Small intestine (tissue), 7 donors: Measurements from ENCODE around the gene LMOD1. TPM values are rescaled to one million over a fixed set of nuclear protein-coding genes. Genes with fewer than 3 reads are reported as not detected.

ENCODE experiments used
- DNase-seq, 2 donors: peaks; one replicate each; pipeline versions ENCODE4 v3.0.0 to v3.0.0-alpha.2; 2013
- FAIRE-seq: peaks from 2 replicates; lab custom pipeline; 2012; peaks lifted over from hg19 to GRCh38; lab: Jason Lieb, UNC
- H3K27ac ChIP-seq, 3 donors: one replicate each; pipeline ENCODE4 v1.5.1; 2013; ENCODE audit warnings: low read length in 2 of 3, mild to moderate bottlenecking in 2 of 3, control low read depth in 1 of 3, inconsistent platforms in 1 of 3, low read depth in 1 of 3, moderate library complexity in 1 of 3
- H3K27me3 ChIP-seq, 3 donors: one replicate each; pipeline ENCODE4 v1.6.1; 2013; ENCODE audit warnings: low read length in 3 of 3, inconsistent platforms in 1 of 3; ENCODE audit not compliant: control insufficient read depth in 3 of 3, insufficient read depth in 3 of 3
- H3K36me3 ChIP-seq, 3 donors: one replicate each; pipeline ENCODE4 v1.6.1; 2013; ENCODE audit warnings: low read length in 3 of 3, inconsistent platforms in 1 of 3, low read depth in 1 of 3, mild to moderate bottlenecking in 1 of 3, moderate library complexity in 1 of 3; ENCODE audit not compliant: control insufficient read depth in 3 of 3, insufficient read depth in 2 of 3
- H3K4me1 ChIP-seq, 3 donors: one replicate each; pipeline ENCODE4 v1.6.1; 2013; ENCODE audit warnings: low read length in 2 of 3, inconsistent platforms in 1 of 3, low read depth in 1 of 3, mild to moderate bottlenecking in 1 of 3, moderate library complexity in 1 of 3; ENCODE audit not compliant: control insufficient read depth in 3 of 3, insufficient read depth in 2 of 3
- H3K4me3 ChIP-seq, 3 donors: one replicate each; pipeline ENCODE4 v1.5.1; 2013; ENCODE audit warnings: low read length in 3 of 3, control low read depth in 1 of 3, inconsistent platforms in 1 of 3, low read depth in 1 of 3, mild to moderate bottlenecking in 1 of 3, moderate library complexity in 1 of 3
- H3K9me3 ChIP-seq, 2 donors: one replicate each; pipeline ENCODE4 v1.6.1; 2013; ENCODE audit warnings: low read depth in 1 of 2, low read length in 1 of 2; ENCODE audit not compliant: control insufficient read depth in 2 of 2, insufficient read depth in 1 of 2
- WGBS, 3 donors: extraction: QIAGEN DNeasy Blood & Tissue Kit; methylation state at CpG; one replicate each; pipeline ENCODE4 v1.1.7; 2013; 5-methylcytosine and 5-hydroxymethylcytosine counted together
- polyA plus RNA-seq, 4 donors: library from polyadenylated mRNA; stranded (reverse) in 3 of 4; unstranded in 1 of 4; fragments of 200-250 nt in 3 of 4; fragments of 120-200 nt in 1 of 4; gene quantifications; one replicate each; pipeline versions ENCODE4 v1.2.1 to v1.2.3, GENCODE V29; 2013
- donor health status: healthy with polysubstance abuse.
- donor health status: control.
- donor health status: control.
- donor health status: Bipolar disorder and iron deficiency.
- donor health status: healthy.

Gene LMOD1
- polyA plus RNA-seq, 4 donors: 1.1 to 39.6 (median 4.3) TPM

- no peaks in the 10 kb centered on the region for H3K36me3 ChIP-seq
- FAIRE-seq (no peak), DNase-seq (no peak)
- no peak overlapping the region for H3K4me3 ChIP-seq
- peaks cover 0 to 15% (median 0%) of the 10 kb centered on the region in 3 donors for H3K4me1 ChIP-seq
- 83 to 90% (median 84%) methylated on average over 6 of the region's 6 CpGs for WGBS, 3 donors
- peaks cover 0 to 57% (median 2%) of the 10 kb centered on the region in 3 donors for H3K27me3 ChIP-seq
- no peak overlapping the region for H3K27ac ChIP-seq
- no peaks in the 10 kb centered on the region for H3K9me3 ChIP-seq
Observed at GRCh38 chr1:201885531-201886075, 60.7 kb downstream of the LMOD1 start.

GRCh38 chr1:201884425-201884824 is 61.9 kb downstream of the LMOD1 start:
- 14 to 45% (median 17%) methylated on average over 1 of the region's 1 CpG for WGBS, 3 donors
- DNase-seq: no peak

GRCh38 chr1:201883786-201884185 is 62.6 kb downstream of the LMOD1 start:
- Histone ChIP-seq H3K27me3 (peaks cover 0 to 41% (median 0%) of the 10 kb centered on the region in 3 donors), H3K27ac (no peak overlapping the region), H3K4me3 (no peak overlapping the region), H3K36me3 (no peaks in the 10 kb centered on the region), H3K4me1 (peaks cover 0 to 7% (median 0%) of the 10 kb centered on the region in 3 donors), H3K9me3 (no peaks in the 10 kb centered on the region)
- WGBS, 3 donors: 17 to 33% (median 20%) methylated on average over 7 of the region's 7 CpGs
- peak in 1 of 2 donors; percentile 9 for DNase-seq
- FAIRE-seq: no peak

More at GRCh38 chr1:201884425-201884824, 61.9 kb downstream of the LMOD1 start:
- Histone ChIP-seq H3K27me3 (peaks cover 0 to 48% (median 0%) of the 10 kb centered on the region in 3 donors), H3K27ac (no peak overlapping the region), H3K4me1 (peaks cover 0 to 12% (median 0%) of the 10 kb centered on the region in 3 donors), H3K9me3 (no peaks in the 10 kb centered on the region), H3K4me3 (no peak overlapping the region), H3K36me3 (no peaks in the 10 kb centered on the region)
- FAIRE-seq: no peak

GRCh38 chr1:201883266-201883665 is 63.1 kb downstream of the LMOD1 start:
- H3K4me1 ChIP-seq: peaks cover 0 to 4% (median 0%) of the 10 kb centered on the region in 3 donors
- no peak overlapping the region for H3K27ac ChIP-seq
- no peak overlapping the region for H3K4me3 ChIP-seq
- WGBS, 3 donors: 52 to 84% (median 63%) methylated on average over 3 of the region's 3 CpGs
- FAIRE-seq (no peak), DNase-seq (no peak)
- H3K36me3 ChIP-seq: no peaks in the 10 kb centered on the region
- no peaks in the 10 kb centered on the region for H3K9me3 ChIP-seq
- peaks cover 0 to 37% (median 0%) of the 10 kb centered on the region in 3 donors for H3K27me3 ChIP-seq

GRCh38 chr1:201882665-201883132 is 63.6 kb downstream of the LMOD1 start:
- H3K4me3 ChIP-seq: no peak overlapping the region
- peaks cover 0 to 31% (median 0%) of the 10 kb centered on the region in 3 donors for H3K27me3 ChIP-seq
- no peaks in the 10 kb centered on the region for H3K4me1 ChIP-seq
- H3K36me3 ChIP-seq: no peaks in the 10 kb centered on the region
- DNase-seq (no peak), FAIRE-seq (no peak)
- H3K27ac ChIP-seq: no peak overlapping the region
- no peaks in the 10 kb centered on the region for H3K9me3 ChIP-seq
- 58 to 65% (median 65%) methylated on average over 2 of the region's 2 CpGs for WGBS, 3 donors

- no peak overlapping the region for H3K4me3 ChIP-seq
- no peaks in the 10 kb centered on the region for H3K9me3 ChIP-seq
- peaks cover 0 to 3% (median 0%) of the 10 kb centered on the region in 3 donors for H3K36me3 ChIP-seq
- 83 to 100% (median 87%) methylated on average over 1 of the region's 1 CpG for WGBS, 3 donors
- no peaks in the 10 kb centered on the region for H3K4me1 ChIP-seq
- no peak overlapping the region for H3K27ac ChIP-seq
- H3K27me3 ChIP-seq: peaks cover 0 to 21% (median 0%) of the 10 kb centered on the region in 3 donors
- DNase-seq (no peak), FAIRE-seq (no peak)
Observed at GRCh38 chr1:201881617-201882016, 64.7 kb downstream of the LMOD1 start.

- H3K9me3 ChIP-seq: no peaks in the 10 kb centered on the region
- no peak overlapping the region for H3K4me3 ChIP-seq
- H3K27me3 ChIP-seq: peaks cover 0 to 16% (median 0%) of the 10 kb centered on the region in 3 donors
- FAIRE-seq (no peak), DNase-seq (no peak)
- H3K4me1 ChIP-seq: no peaks in the 10 kb centered on the region
- WGBS, 3 donors: 52 to 66% (median 56%) methylated on average over 6 of the region's 6 CpGs
- H3K27ac ChIP-seq: no peak overlapping the region
- peaks cover 0 to 8% (median 0%) of the 10 kb centered on the region in 3 donors for H3K36me3 ChIP-seq
Observed at GRCh38 chr1:201880928-201881571, 65.3 kb downstream of the LMOD1 start.

- H3K9me3 ChIP-seq: no peaks in the 10 kb centered on the region
- H3K27me3 ChIP-seq: no peaks in the 10 kb centered on the region
- no peaks in the 10 kb centered on the region for H3K4me1 ChIP-seq
- no peak overlapping the region for H3K27ac ChIP-seq
- H3K36me3 ChIP-seq: peaks cover under 1 to 32% (median 6%) of the 10 kb centered on the region in 3 donors
- 43 to 58% (median 56%) methylated on average over 6 of the region's 6 CpGs for WGBS, 3 donors
- no peak for FAIRE-seq
- DNase-seq: peak; percentile 49 to 62
- no peak overlapping the region for H3K4me3 ChIP-seq
Observed at GRCh38 chr1:201877877-201878401, 68.4 kb downstream of the LMOD1 start.
